ENCODE results near the gene ZBTB44.

ZBTB44 gene

GRCh38 chr11:130327716-130328115 is 13.0 kb upstream of the ZBTB44 start:
- Histone ChIP-seq H3K4me1 (ENCODE audit: control insufficient read depth, insufficient read depth, low read length) (peaks cover 10% of the 10 kb centered on the region; the same call in 1 of the 2 replicates), H3K4me3 (ENCODE audit: low read depth, low read length) (no peak overlapping the region), H3K9ac (ENCODE audit: low read depth, low read length) (no peak overlapping the region), H3K27me3 (ENCODE audit: control insufficient read depth, insufficient read depth, low read length) (no peaks in the 10 kb centered on the region), H3K36me3 (ENCODE audit: control insufficient read depth, insufficient read depth, low read length) (no peaks in the 10 kb centered on the region), H3K9me3 (ENCODE audit: control insufficient read depth, insufficient read depth, low read length) (peaks cover 2% of the 10 kb centered on the region; the same call in 1 of the 2 replicates), H3K27ac (ENCODE audit: low read depth, low read length) (no peak overlapping the region)

- Histone ChIP-seq H3K27me3 (ENCODE audit: control insufficient read depth, insufficient read depth, low read length) (no peaks in the 10 kb centered on the region), H3K4me1 (ENCODE audit: control insufficient read depth, insufficient read depth, low read length) (peaks cover 10% of the 10 kb centered on the region; the same call in 1 of the 2 replicates), H3K9ac (ENCODE audit: low read depth, low read length) (no peak overlapping the region), H3K36me3 (ENCODE audit: control insufficient read depth, insufficient read depth, low read length) (no peaks in the 10 kb centered on the region), H3K27ac (ENCODE audit: low read depth, low read length) (no peak overlapping the region), H3K9me3 (ENCODE audit: control insufficient read depth, insufficient read depth, low read length) (peaks cover 14% of the 10 kb centered on the region), H3K4me3 (ENCODE audit: low read depth, low read length) (no peak overlapping the region)
Observed at GRCh38 chr11:130325691-130326090, 11.0 kb upstream of the ZBTB44 start.

GRCh38 chr11:130323452-130324450 is 9.0 kb upstream of the ZBTB44 start:
- Histone ChIP-seq H3K4me1 (ENCODE audit: control insufficient read depth, insufficient read depth, low read length) (no peaks in the 10 kb centered on the region), H3K4me3 (ENCODE audit: low read depth, low read length) (no peak overlapping the region), H3K9ac (ENCODE audit: low read depth, low read length) (no peak overlapping the region), H3K27me3 (ENCODE audit: control insufficient read depth, insufficient read depth, low read length) (no peaks in the 10 kb centered on the region), H3K9me3 (ENCODE audit: control insufficient read depth, insufficient read depth, low read length) (peaks cover 14% of the 10 kb centered on the region), H3K36me3 (ENCODE audit: control insufficient read depth, insufficient read depth, low read length) (no peaks in the 10 kb centered on the region), H3K27ac (ENCODE audit: low read depth, low read length) (no peak overlapping the region)

GRCh38 chr11:130322126-130322525 is 7.4 kb upstream of the ZBTB44 start:
- H3K36me3 ChIP-seq (ENCODE audit: control insufficient read depth, insufficient read depth, low read length) = no peaks in the 10 kb centered on the region
- H3K4me3 ChIP-seq (ENCODE audit: low read depth, low read length) = no peak overlapping the region
- no peaks in the 10 kb centered on the region for H3K27me3 ChIP-seq (ENCODE audit: control insufficient read depth, insufficient read depth, low read length)
- peaks cover 14% of the 10 kb centered on the region for H3K9me3 ChIP-seq (ENCODE audit: control insufficient read depth, insufficient read depth, low read length)
- H3K4me1 ChIP-seq (ENCODE audit: control insufficient read depth, insufficient read depth, low read length) = peaks cover 7% of the 10 kb centered on the region; the same call in 1 of the 2 replicates
- H3K27ac ChIP-seq (ENCODE audit: low read depth, low read length) = no peak overlapping the region
- H3K9ac ChIP-seq (ENCODE audit: low read depth, low read length) = no peak overlapping the region

- peaks cover 14% of the 10 kb centered on the region for H3K9me3 ChIP-seq (ENCODE audit: control insufficient read depth, insufficient read depth, low read length)
- no peaks in the 10 kb centered on the region for H3K27me3 ChIP-seq (ENCODE audit: control insufficient read depth, insufficient read depth, low read length)
- H3K27ac ChIP-seq (ENCODE audit: low read depth, low read length) = no peak overlapping the region
- no peak overlapping the region for H3K4me3 ChIP-seq (ENCODE audit: low read depth, low read length)
- H3K36me3 ChIP-seq (ENCODE audit: control insufficient read depth, insufficient read depth, low read length) = no peaks in the 10 kb centered on the region
- peaks cover 26% of the 10 kb centered on the region for H3K4me1 ChIP-seq (ENCODE audit: control insufficient read depth, insufficient read depth, low read length)
- no peak overlapping the region for H3K9ac ChIP-seq (ENCODE audit: low read depth, low read length)
Observed at GRCh38 chr11:130318031-130318673, 3.4 kb upstream of the ZBTB44 start.

- Histone ChIP-seq H3K9ac (ENCODE audit: low read depth, low read length) (0 out of 2 replicates have a peak overlapping the region, but pooled peaks have one; percentile 5), H3K36me3 (ENCODE audit: control insufficient read depth, insufficient read depth, low read length) (no peaks in the 10 kb centered on the region), H3K27ac (ENCODE audit: low read depth, low read length) (peak overlapping the region; percentile 24), H3K4me1 (ENCODE audit: control insufficient read depth, insufficient read depth, low read length) (peaks cover 44% of the 10 kb centered on the region), H3K4me3 (ENCODE audit: low read depth, low read length) (peak overlapping the region; percentile 55), H3K27me3 (ENCODE audit: control insufficient read depth, insufficient read depth, low read length) (no peaks in the 10 kb centered on the region), H3K9me3 (ENCODE audit: control insufficient read depth, insufficient read depth, low read length) (no peaks in the 10 kb centered on the region)
Observed at GRCh38 chr11:130315354-130315970, 745 bp upstream of the ZBTB44 start.

- no peaks in the 10 kb centered on the region for H3K9me3 ChIP-seq (ENCODE audit: control insufficient read depth, insufficient read depth, low read length)
- peak overlapping the region; percentile 92 for H3K27ac ChIP-seq (ENCODE audit: low read depth, low read length)
- H3K4me1 ChIP-seq (ENCODE audit: control insufficient read depth, insufficient read depth, low read length) = peaks cover 51% of the 10 kb centered on the region
- no peaks in the 10 kb centered on the region for H3K27me3 ChIP-seq (ENCODE audit: control insufficient read depth, insufficient read depth, low read length)
- peak overlapping the region; percentile 48 for H3K9ac ChIP-seq (ENCODE audit: low read depth, low read length)
- H3K4me3 ChIP-seq (ENCODE audit: low read depth, low read length) = peak overlapping the region; percentile 79
- H3K36me3 ChIP-seq (ENCODE audit: control insufficient read depth, insufficient read depth, low read length) = peaks cover 2% of the 10 kb centered on the region
Observed at GRCh38 chr11:130314184-130314749, 450 bp downstream of the ZBTB44 start.

- Histone ChIP-seq H3K36me3 (ENCODE audit: control insufficient read depth, insufficient read depth, low read length) (peaks cover 7% of the 10 kb centered on the region), H3K4me3 (ENCODE audit: low read depth, low read length) (peak overlapping the region; percentile 79), H3K27ac (ENCODE audit: low read depth, low read length) (peak overlapping the region; percentile 92), H3K9ac (ENCODE audit: low read depth, low read length) (peak overlapping the region; percentile 48), H3K4me1 (ENCODE audit: control insufficient read depth, insufficient read depth, low read length) (peaks cover 51% of the 10 kb centered on the region), H3K9me3 (ENCODE audit: control insufficient read depth, insufficient read depth, low read length) (no peaks in the 10 kb centered on the region), H3K27me3 (ENCODE audit: control insufficient read depth, insufficient read depth, low read length) (no peaks in the 10 kb centered on the region)
Observed at GRCh38 chr11:130313383-130314183, 1.1 kb downstream of the ZBTB44 start.

GRCh38 chr11:130312046-130312445 is 2.7 kb downstream of the ZBTB44 start:
- H3K9me3 ChIP-seq (ENCODE audit: control insufficient read depth, insufficient read depth, low read length) = no peaks in the 10 kb centered on the region
- H3K27me3 ChIP-seq (ENCODE audit: control insufficient read depth, insufficient read depth, low read length) = no peaks in the 10 kb centered on the region
- H3K4me1 ChIP-seq (ENCODE audit: control insufficient read depth, insufficient read depth, low read length) = peaks cover 44% of the 10 kb centered on the region
- H3K36me3 ChIP-seq (ENCODE audit: control insufficient read depth, insufficient read depth, low read length) = peaks cover 14% of the 10 kb centered on the region
- peak overlapping the region; percentile 79; the same call in 1 of the 2 replicates for H3K4me3 ChIP-seq (ENCODE audit: low read depth, low read length)
- no peak overlapping the region for H3K27ac ChIP-seq (ENCODE audit: low read depth, low read length)
- H3K9ac ChIP-seq (ENCODE audit: low read depth, low read length) = no peak overlapping the region

- H3K27me3 ChIP-seq (ENCODE audit: control insufficient read depth, insufficient read depth, low read length) = no peaks in the 10 kb centered on the region
- no peak overlapping the region for H3K9ac ChIP-seq (ENCODE audit: low read depth, low read length)
- peaks cover 33% of the 10 kb centered on the region for H3K4me1 ChIP-seq (ENCODE audit: control insufficient read depth, insufficient read depth, low read length)
- no peak overlapping the region for H3K4me3 ChIP-seq (ENCODE audit: low read depth, low read length)
- peaks cover 14% of the 10 kb centered on the region for H3K36me3 ChIP-seq (ENCODE audit: control insufficient read depth, insufficient read depth, low read length)
- H3K9me3 ChIP-seq (ENCODE audit: control insufficient read depth, insufficient read depth, low read length) = no peaks in the 10 kb centered on the region
- H3K27ac ChIP-seq (ENCODE audit: low read depth, low read length) = no peak overlapping the region
Observed at GRCh38 chr11:130310622-130311021, 4.1 kb downstream of the ZBTB44 start.

Data from HUES48 (cell line).